HEK293T (cell line): ENCODE results near the gene MTG2.

ENCODE experiments used
- FOXK2 ChIP-seq: fragments of 450-650 bp; IDR thresholded peaks from 2 replicates; pipeline ENCODE4 v1.6.1; 2016; ENCODE audit warnings: mild to moderate bottlenecking
- FOXM1 ChIP-seq: fragments of 450-650 bp; IDR thresholded peaks from 2 replicates; pipeline ENCODE4 v1.6.1; 2017; ENCODE audit warnings: mild to moderate bottlenecking, borderline replicate concordance
- TARDBP ChIP-seq: fragments of 450-650 bp; IDR thresholded peaks from 2 replicates; pipeline ENCODE4 v1.6.1; 2016
- ZNF384 ChIP-seq: fragments of 450-650 bp; IDR thresholded peaks from 2 replicates; pipeline ENCODE4 v1.6.1; 2016

GRCh38 chr20:62138204-62138543 lies 44.7 kb upstream of the MTG2 start:
- TF ChIP-seq TARDBP = no peak
- no peak for TF ChIP-seq FOXK2
- no peak for TF ChIP-seq ZNF384
- TF ChIP-seq FOXM1 = no peak
